ENCODE data around the gene MED13L. TPM values are rescaled to one million over a fixed set of nuclear protein-coding genes. Genes with fewer than 3 reads are reported as not detected.

Gene MED13L
- polyA plus RNA-seq, 1 donor (not counting 4 experiments of a cell fraction or from before 2014, with no cell fraction given): 31.7 TPM

GRCh38 chr12:115966376-115966775 is 311.1 kb downstream of the MED13L start:
- H4K20me1 ChIP-seq (ENCODE audit: control insufficient read depth, extremely low read depth, insufficient read depth, low read length): no peaks in the 10 kb centered on the region
- H3K9me1 ChIP-seq (ENCODE audit: control insufficient read depth, extremely low read depth, insufficient read depth, low read length): no peaks in the 10 kb centered on the region
- dilution Hi-C loops (cut with MboI; ENCODE audit: extremely low pct_ligation_motif_present, low sequenced_read_pairs): no loop called here
- no peak overlapping the region for H3K4me3 ChIP-seq (ENCODE audit: control insufficient read depth in 2 of 3, extremely low read depth in 1 of 3, insufficient read depth in 2 of 3, low read depth in 1 of 3, low read length in 3 of 3)
- H3K27me3 ChIP-seq (ENCODE audit: control insufficient read depth, extremely low read depth, insufficient read depth, low read length): no peaks in the 10 kb centered on the region
- DNase-seq (ENCODE audit: low read depth, low spot score) (no peak), FAIRE-seq (no peak)
- H2AFZ ChIP-seq (ENCODE audit: control insufficient read depth, low read length): no peak overlapping the region
- no peaks in the 10 kb centered on the region for H3K79me2 ChIP-seq (ENCODE audit: control insufficient read depth, insufficient read depth, low read length)
- no peaks in the 10 kb centered on the region for H3K9me3 ChIP-seq (ENCODE audit: control insufficient read depth, low read depth, low read length)
- H3K4me1 ChIP-seq (ENCODE audit: control insufficient read depth, extremely low read depth, insufficient read depth, low read length): no peaks in the 10 kb centered on the region
- H3K36me3 ChIP-seq (ENCODE audit: control insufficient read depth in 2 of 2, extremely low read depth in 1 of 2, insufficient read depth in 2 of 2, low read length in 2 of 2): peaks cover 20% of the 10 kb centered on the region in 2 experiments
- no peak overlapping the region for H3K4me2 ChIP-seq (ENCODE audit: control insufficient read depth, extremely low read depth, insufficient read depth, low read depth, low read length)
- H3K27ac ChIP-seq (ENCODE audit: control insufficient read depth, insufficient read depth, low read length): no peak overlapping the region
- TF ChIP-seq CTCF (optimal IDR thresholded peaks at IDR 0.05 in 1 of 3, IDR thresholded peaks at IDR 0.05 in 1 of 3, conservative IDR thresholded peaks at IDR 0.05 in 1 of 3; ENCODE audit: extremely low read depth in 1 of 3, insufficient read depth in 2 of 3, low read length in 3 of 3) (no peak), EZH2 (IDR thresholded peaks at IDR 0.05; ENCODE audit: low read length) (no peak)
- no peak overlapping the region for H3K9ac ChIP-seq (ENCODE audit: control insufficient read depth, extremely low read depth, insufficient read depth, low read length)

GRCh38 chr12:115964626-115965025 is 312.9 kb downstream of the MED13L start:
- Histone ChIP-seq H3K4me2 (ENCODE audit: control insufficient read depth, extremely low read depth, insufficient read depth, low read depth, low read length) (no peak overlapping the region), H3K27me3 (ENCODE audit: control insufficient read depth, extremely low read depth, insufficient read depth, low read length) (no peaks in the 10 kb centered on the region), H4K20me1 (ENCODE audit: control insufficient read depth, extremely low read depth, insufficient read depth, low read length) (no peaks in the 10 kb centered on the region), H3K9me1 (ENCODE audit: control insufficient read depth, extremely low read depth, insufficient read depth, low read length) (no peaks in the 10 kb centered on the region), H3K27ac (ENCODE audit: control insufficient read depth, insufficient read depth, low read length) (no peak overlapping the region), H3K36me3 (ENCODE audit: control insufficient read depth in 2 of 2, extremely low read depth in 1 of 2, insufficient read depth in 2 of 2, low read length in 2 of 2) (peaks cover 26% of the 10 kb centered on the region in 2 experiments), H3K9me3 (ENCODE audit: control insufficient read depth, low read depth, low read length) (no peaks in the 10 kb centered on the region), H3K4me3 (ENCODE audit: control insufficient read depth in 2 of 3, extremely low read depth in 1 of 3, insufficient read depth in 2 of 3, low read depth in 1 of 3, low read length in 3 of 3) (no peak overlapping the region), H3K9ac (ENCODE audit: control insufficient read depth, extremely low read depth, insufficient read depth, low read length) (no peak overlapping the region), H3K79me2 (ENCODE audit: control insufficient read depth, insufficient read depth, low read length) (no peaks in the 10 kb centered on the region), H3K4me1 (ENCODE audit: control insufficient read depth, extremely low read depth, insufficient read depth, low read length) (no peaks in the 10 kb centered on the region), H2AFZ (ENCODE audit: control insufficient read depth, low read length) (no peak overlapping the region)
- no peak for FAIRE-seq
- dilution Hi-C loops (cut with MboI; ENCODE audit: extremely low pct_ligation_motif_present, low sequenced_read_pairs): no loop called here
- TF ChIP-seq EZH2 (IDR thresholded peaks at IDR 0.05; ENCODE audit: low read length) (no peak), CTCF (optimal IDR thresholded peaks at IDR 0.05 in 1 of 3, IDR thresholded peaks at IDR 0.05 in 1 of 3, conservative IDR thresholded peaks at IDR 0.05 in 1 of 3; ENCODE audit: extremely low read depth in 1 of 3, insufficient read depth in 2 of 3, low read length in 3 of 3) (no peak)
- DNase-seq (ENCODE audit: low read depth, low spot score): no peak

All from keratinocyte (primary cell).